ENCODE data around the gene RAP1A. TPM values are rescaled to one million over a fixed set of nuclear protein-coding genes. Genes with fewer than 3 reads are reported as not detected.

The RAP1A gene
- total RNA-seq, 1 experiment from 2014 or later, result 20.6 TPM

DNA sequence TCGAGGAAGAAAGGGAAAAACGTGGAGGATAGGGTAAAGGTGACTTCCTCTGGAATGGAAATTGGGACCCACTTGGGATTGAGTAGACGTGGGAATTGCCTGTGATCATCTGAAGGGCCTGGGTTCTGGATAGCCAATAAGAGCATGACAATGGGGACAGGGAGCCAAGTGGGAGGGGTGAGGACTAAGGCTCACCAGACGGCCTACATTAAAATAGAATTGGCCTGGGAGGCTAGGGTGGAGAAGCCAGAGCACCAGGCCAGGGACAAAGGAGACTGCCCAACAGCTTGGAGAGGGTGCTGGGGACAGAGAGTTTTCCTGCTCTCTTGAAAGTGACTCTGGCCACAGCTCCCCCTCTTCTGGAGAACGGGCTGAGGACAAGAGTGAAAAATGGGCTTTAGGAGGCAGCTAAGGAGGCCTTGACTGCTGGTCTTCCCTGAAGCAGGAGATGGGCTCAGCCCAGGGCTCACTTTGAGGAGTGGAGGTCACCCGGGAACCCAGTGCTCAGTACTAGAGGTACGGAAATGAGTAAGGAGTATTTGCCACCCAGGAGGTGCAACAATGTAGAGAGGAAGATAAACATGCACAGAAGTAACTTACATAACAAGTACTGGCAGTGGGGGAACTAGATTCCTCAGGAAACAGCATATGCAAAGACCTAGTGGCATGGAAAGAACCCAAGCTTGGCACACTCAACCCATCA lies 100.8 kb downstream of the RAP1A start:
- DNase-seq, result no peak
- Histone ChIP-seq H3K36me3 (replicated peaks; ENCODE audit: control insufficient read depth, insufficient read depth, low read length) (no peaks in the 10 kb centered on the region; the same call in 1 of the 2 replicates), H3K4me3 (ENCODE audit: insufficient read depth, low read depth, low read length) (no peak overlapping the region), H3K27me3 (ENCODE audit: control insufficient read depth, insufficient read depth, low read length) (no peaks in the 10 kb centered on the region)

DNA sequence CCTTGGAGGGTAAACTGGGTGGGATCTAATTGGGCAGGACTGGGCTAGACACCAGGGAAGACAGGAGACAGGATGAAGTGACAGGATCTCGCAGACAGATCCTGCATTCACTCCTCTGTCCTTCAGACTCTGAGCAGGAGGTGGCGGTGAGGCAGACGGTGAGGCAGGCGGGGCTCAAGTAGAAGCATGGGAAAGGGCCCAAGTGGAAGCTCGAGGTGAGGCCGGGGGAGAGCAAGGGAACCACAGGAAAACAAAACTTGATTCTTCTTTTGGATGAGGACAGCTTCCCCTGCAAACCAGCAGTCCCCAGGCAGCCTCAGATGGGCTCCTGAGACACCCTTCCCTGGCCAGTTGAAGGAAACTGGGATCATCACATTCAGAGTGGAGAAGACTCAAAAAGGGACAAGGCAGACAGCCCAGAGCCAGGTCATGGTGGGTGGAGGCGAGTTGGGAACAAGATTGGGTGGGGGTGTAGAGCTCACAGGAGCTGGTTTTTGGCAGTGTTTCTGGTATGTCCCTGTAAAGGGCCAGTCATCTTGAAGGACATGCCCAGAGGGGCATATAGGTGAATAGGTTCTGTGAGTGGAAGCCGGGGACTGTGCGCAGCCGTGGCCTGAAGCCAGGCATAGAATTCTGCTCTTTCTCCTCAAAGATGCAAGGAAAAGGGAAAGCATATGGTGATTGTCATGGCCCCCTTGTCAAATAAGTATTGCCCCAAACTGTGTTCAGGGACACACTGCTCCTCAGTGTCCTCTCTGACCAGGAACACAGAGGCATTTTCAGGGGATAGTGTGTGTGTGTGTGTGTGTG lies 101.6 kb downstream of the RAP1A start:
- Histone ChIP-seq H3K36me3 (replicated peaks; ENCODE audit: control insufficient read depth, insufficient read depth, low read length) (no peaks in the 10 kb centered on the region; the same call in 1 of the 2 replicates), H3K27me3 (ENCODE audit: control insufficient read depth, insufficient read depth, low read length) (no peaks in the 10 kb centered on the region), H3K4me3 (ENCODE audit: insufficient read depth, low read depth, low read length) (no peak overlapping the region)
- DNase-seq, result no peak

DNA sequence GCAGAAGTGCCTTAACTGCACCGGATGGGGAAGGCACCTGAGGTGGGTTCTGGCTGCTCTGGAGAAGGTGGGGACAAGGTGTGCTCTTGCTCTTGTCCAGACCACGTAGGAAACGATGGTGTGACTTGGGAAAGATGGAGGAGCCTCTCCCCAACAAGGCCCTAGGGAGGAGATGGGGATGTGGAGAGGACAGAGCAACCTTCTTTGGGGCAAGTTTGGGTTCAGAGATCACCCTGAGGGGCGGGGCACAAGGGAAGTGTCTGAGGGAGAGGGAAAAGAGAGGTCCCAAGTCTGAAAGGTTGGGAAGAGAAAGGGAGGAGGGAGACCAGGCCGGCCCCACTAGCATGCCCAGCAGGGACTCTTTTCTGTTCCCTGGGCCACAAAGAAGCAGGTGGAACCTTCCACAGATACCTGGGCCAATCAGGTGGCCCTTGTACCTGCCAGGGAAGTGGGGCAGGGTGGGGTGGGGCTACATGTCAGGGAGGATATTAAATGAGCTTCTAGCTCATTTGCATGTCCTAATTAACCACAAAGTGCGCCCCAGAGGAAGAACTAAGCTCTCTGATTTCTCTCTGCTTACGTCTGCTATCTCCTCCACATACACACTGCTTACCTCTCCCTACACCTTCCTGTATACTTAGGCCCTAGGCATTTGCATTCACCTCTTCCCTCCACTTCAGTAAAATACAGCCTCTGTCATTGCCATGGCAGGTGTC lies 103.7 kb downstream of the RAP1A start:
- no peak for DNase-seq
- H3K4me3 ChIP-seq (ENCODE audit: insufficient read depth, low read depth, low read length), result no peak overlapping the region
- H3K36me3 ChIP-seq (replicated peaks; ENCODE audit: control insufficient read depth, insufficient read depth, low read length), result no peaks in the 10 kb centered on the region

DNA sequence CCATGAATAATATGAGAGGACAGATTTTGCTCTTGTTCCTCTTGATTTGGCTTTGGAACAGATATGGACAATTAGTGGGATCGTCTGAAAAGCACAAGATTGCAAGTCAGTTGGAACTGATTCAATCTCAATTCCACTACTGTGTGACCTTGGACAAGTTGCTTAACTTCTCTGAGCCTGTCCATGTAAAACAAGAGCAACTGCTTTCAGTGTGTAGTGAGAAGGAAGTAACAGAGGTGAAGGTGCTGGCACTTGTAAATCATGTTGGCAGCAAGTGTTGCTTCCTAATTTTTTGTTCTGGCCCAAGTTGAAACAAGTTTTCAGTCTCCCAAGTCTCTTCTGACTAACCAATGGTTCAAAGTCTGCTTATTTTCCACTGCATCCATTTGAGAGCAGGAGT lies 104.3 kb downstream of the RAP1A start:
- DNase-seq, result no peak
- no peaks in the 10 kb centered on the region for H3K27me3 ChIP-seq (ENCODE audit: control insufficient read depth, insufficient read depth, low read length)
- H3K36me3 ChIP-seq (replicated peaks; ENCODE audit: control insufficient read depth, insufficient read depth, low read length), result no peaks in the 10 kb centered on the region; the same call in 1 of the 2 replicates
- H3K4me3 ChIP-seq (ENCODE audit: insufficient read depth, low read depth, low read length), result no peak overlapping the region

More for the DNA sequence above, 103.7 kb downstream of the RAP1A start:
- no peaks in the 10 kb centered on the region for H3K27me3 ChIP-seq (ENCODE audit: control insufficient read depth, insufficient read depth, low read length)

DNA sequence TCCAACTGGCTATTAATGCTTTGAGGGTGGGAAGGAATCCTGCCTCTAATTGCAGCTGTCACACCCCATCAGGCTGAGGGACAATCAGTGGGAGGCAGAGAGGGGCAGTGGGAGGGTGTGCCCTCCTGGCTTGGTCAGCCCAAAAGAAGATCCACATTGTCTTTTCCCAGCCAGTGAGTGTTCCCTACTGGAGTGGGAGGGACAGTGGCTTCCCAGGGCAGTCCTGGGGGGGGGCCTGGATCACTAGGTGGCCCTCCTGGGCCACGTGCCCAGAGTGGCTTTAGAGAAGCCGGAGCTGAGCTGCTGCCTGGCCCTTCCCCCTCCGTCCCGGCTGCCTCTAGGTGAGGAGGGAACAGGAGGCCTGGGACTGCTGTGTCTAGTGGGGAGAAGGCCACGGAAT lies 105.6 kb downstream of the RAP1A start:
- no peak overlapping the region for H3K4me3 ChIP-seq (ENCODE audit: insufficient read depth, low read depth, low read length)
- peak; percentile 61 for DNase-seq
- no peaks in the 10 kb centered on the region; the same call in 1 of the 2 replicates for H3K36me3 ChIP-seq (replicated peaks; ENCODE audit: control insufficient read depth, insufficient read depth, low read length)
- no peaks in the 10 kb centered on the region for H3K27me3 ChIP-seq (ENCODE audit: control insufficient read depth, insufficient read depth, low read length)

DNA sequence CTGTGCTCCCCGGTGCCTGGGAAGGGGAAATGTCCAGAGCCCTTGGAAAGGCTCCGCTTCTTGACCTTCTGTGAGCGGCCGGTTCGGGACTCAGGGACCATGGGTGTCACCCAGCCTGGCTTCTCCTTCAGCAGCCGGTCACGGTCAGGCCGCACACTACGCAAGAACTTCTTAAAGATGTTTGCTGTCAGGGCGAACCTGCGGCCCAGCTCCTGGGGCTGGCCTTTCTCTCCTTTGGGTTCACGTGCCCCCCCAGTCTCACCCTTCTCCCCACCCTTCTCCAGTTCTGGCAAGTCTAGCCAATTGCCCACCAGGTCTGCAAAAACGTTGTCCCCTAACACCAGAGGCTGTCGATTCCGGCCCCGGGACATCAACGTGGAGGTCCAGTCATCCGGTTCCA lies 107.5 kb downstream of the RAP1A start:
- H3K27me3 ChIP-seq (ENCODE audit: control insufficient read depth, insufficient read depth, low read length), result no peaks in the 10 kb centered on the region
- no peaks in the 10 kb centered on the region; the same call in 1 of the 2 replicates for H3K36me3 ChIP-seq (replicated peaks; ENCODE audit: control insufficient read depth, insufficient read depth, low read length)
- DNase-seq, result peak; percentile 14
- H3K4me3 ChIP-seq (ENCODE audit: insufficient read depth, low read depth, low read length), result no peak overlapping the region

DNA sequence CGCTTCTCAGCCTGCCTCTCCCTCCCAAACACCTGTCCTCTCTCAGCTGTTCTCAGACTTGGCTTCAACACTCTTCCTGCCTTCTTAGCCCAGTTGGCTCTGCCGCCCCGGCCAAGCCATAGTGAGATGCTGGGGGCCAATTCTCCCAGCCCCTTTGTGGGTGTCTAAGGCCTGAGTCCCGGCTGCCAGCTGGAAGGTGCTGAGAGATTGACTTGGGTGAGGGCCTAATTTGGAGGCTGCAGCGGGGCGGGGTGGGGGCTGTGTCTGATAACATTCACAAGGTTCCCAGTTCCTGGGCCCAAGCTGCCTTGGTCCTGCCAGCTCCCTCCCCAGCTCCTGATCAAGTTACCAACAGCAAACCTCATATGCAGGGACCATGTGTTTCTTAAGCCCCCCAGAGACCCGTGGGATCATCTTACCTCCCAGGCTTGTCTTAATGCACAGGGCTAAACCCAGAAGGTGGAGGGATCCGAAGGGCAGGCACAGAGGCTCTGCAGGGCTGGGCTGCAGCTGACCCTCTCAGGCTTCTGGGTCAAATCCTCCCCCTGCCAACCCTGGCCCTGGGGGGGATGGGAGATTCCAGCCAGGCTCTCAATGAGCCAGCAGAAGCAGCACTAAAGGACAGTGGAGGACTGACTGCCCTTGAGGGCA lies 109.8 kb downstream of the RAP1A start:
- DNase-seq, result peak; percentile 48
- no peak overlapping the region for H3K4me3 ChIP-seq (ENCODE audit: insufficient read depth, low read depth, low read length)
- H3K36me3 ChIP-seq (replicated peaks; ENCODE audit: control insufficient read depth, insufficient read depth, low read length), result no peaks in the 10 kb centered on the region; the same call in 1 of the 2 replicates
- no peaks in the 10 kb centered on the region; the same call in 1 of the 2 replicates for H3K27me3 ChIP-seq (ENCODE audit: control insufficient read depth, insufficient read depth, low read length)

DNA sequence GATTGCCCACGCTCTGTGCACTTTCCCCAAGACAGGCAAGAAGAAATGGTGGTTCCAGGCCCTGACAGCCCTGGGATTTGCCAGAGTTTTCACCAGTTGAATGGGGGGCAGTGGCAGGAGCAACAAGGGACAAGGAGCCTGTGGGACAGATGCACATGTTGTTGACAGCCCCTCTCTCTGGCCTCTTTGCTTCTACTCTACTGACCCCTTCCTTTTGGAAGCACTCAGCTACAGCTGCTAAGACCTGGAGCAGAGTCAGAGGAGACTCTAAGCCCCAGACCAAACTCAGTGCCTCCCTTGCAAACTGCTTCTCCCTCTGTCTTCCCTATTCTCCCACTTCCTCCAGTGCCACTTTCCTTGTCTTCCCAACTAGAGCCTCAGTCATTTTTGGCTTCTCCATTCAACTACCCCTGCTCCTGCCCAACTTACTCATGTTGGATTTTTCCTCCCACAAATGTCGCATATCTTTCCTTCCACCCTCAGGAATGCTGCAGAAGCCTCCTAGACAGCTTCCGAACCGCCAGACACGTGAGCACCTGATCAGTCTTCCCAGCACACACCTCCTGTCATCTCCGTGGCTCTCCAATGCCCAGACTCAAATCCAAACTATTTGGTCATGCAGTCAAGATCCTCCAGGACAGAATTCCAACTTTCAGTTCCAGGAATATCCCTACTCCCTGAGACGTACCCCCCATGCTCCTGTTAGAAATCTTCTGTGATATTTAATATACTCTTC lies 110.5 kb downstream of the RAP1A start:
- H3K27me3 ChIP-seq (ENCODE audit: control insufficient read depth, insufficient read depth, low read length), result no peaks in the 10 kb centered on the region; the same call in 1 of the 2 replicates
- H3K36me3 ChIP-seq (replicated peaks; ENCODE audit: control insufficient read depth, insufficient read depth, low read length), result no peaks in the 10 kb centered on the region; the same call in 1 of the 2 replicates
- H3K4me3 ChIP-seq (ENCODE audit: insufficient read depth, low read depth, low read length), result no peak overlapping the region
- peak; percentile 7 for DNase-seq

DNA sequence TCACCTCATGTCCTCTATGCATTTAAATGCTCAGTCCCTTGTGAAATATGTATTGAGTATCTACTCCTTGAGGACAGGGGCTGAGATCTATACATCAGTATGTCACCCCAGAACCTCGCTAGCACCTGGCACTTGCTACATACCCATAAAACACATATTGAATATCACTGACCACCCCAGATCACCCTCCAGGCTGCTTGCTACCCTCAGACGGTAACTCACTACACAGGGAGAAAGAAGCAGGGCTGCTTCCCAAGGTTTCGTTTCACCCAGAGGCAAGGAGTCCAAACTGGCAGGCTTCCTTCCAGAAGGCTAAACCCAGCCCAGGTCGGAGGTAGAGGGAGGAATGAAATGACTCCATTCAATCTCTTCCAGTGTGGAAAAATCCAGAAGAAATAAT lies 111.1 kb downstream of the RAP1A start:
- Histone ChIP-seq H3K36me3 (replicated peaks; ENCODE audit: control insufficient read depth, insufficient read depth, low read length) (no peaks in the 10 kb centered on the region; the same call in 1 of the 2 replicates), H3K4me3 (ENCODE audit: insufficient read depth, low read depth, low read length) (no peak overlapping the region), H3K27me3 (ENCODE audit: control insufficient read depth, insufficient read depth, low read length) (no peaks in the 10 kb centered on the region; the same call in 1 of the 2 replicates)
- peak; percentile 4 for DNase-seq

DNA sequence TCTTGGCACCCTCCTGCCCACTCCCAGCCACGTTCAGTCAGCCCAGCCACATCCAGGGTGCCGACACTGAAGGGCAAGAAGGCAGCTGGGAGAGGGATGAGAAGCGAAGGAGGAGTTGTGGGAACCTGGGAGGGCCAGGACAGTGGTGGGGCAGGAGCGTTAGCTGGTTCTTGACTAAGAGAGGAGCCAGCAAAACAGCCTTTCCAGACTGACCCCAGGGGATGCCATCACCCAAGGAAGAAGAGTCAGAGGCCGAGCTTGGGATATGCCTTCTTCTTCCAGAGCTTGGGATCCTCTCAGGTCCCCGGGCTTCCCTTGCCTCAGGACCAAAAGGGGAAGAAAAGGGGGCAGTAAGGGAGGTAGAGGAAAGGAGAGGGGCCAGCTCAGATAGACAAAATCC lies 112.4 kb downstream of the RAP1A start:
- no peaks in the 10 kb centered on the region; the same call in 1 of the 2 replicates for H3K36me3 ChIP-seq (replicated peaks; ENCODE audit: control insufficient read depth, insufficient read depth, low read length)
- H3K27me3 ChIP-seq (ENCODE audit: control insufficient read depth, insufficient read depth, low read length), result peaks cover 3% of the 10 kb centered on the region; the same call in 1 of the 2 replicates
- peak; percentile 11 for DNase-seq
- no peak overlapping the region for H3K4me3 ChIP-seq (ENCODE audit: insufficient read depth, low read depth, low read length)

DNA sequence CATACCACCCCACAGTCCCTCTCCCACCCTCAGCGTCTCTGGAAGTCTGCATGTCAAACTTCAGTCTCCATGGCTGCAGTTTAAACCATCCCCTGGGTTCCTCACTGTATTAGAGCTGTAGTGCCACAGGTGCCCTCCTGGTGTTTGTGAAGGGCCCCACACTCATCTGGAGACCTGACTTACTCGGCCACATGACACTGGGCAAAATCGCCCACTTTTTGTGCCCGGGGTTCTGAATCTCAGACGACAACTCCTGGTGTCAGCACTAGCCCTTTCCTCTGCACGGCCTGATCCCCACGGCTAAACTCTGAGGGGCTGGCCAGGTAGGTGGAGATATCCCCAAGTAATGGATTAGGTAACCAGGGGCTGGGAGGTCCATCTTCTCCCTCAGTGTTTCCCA lies 113.1 kb downstream of the RAP1A start:
- no peak overlapping the region for H3K4me3 ChIP-seq (ENCODE audit: insufficient read depth, low read depth, low read length)
- H3K27me3 ChIP-seq (ENCODE audit: control insufficient read depth, insufficient read depth, low read length), result peaks cover 8% of the 10 kb centered on the region; the same call in 1 of the 2 replicates
- no peaks in the 10 kb centered on the region; the same call in 1 of the 2 replicates for H3K36me3 ChIP-seq (replicated peaks; ENCODE audit: control insufficient read depth, insufficient read depth, low read length)
- peak; percentile 6 for DNase-seq

DNA sequence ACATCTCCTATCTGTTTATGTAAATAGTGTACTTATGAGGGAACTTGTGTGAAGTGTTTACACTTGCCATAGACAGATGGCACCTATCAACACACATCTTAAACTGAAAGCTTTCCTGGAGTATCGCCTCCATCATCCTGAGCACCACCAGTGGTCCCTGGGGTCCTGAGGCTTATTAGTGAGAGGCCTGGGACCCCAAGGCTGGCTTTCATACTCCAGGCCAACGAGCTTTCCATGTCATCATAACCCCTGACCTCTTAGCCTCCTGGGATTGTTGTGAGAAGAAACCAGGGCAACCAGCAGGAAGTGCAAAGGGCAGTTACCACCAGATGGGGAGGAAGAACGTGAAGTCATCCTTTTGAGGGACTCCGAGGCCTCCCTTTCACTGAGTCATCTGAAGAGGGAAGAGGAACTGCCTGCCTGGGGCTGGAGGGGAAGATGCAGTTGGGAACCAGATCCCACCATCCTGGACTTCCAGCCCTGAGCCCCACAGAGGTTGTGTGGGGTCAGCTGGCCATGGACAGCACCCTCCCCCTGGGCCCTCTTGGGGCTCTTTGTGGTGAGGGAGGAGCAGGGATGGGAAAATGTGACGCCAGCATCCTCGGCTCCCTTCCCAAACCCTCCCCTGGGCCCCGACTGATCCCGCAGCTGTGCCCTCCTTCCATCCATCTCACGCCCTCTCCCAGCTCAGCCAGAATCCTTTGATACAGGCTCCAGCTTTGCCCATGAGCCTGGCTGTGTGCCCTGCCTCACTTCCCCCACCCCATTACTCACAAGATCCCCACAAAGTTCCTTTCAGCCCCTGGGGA lies 113.8 kb downstream of the RAP1A start:
- DNase-seq, result peak; percentile 2
- Histone ChIP-seq H3K4me3 (ENCODE audit: insufficient read depth, low read depth, low read length) (no peak overlapping the region), H3K27me3 (ENCODE audit: control insufficient read depth, insufficient read depth, low read length) (peaks cover 13% of the 10 kb centered on the region; the same call in 1 of the 2 replicates), H3K36me3 (replicated peaks; ENCODE audit: control insufficient read depth, insufficient read depth, low read length) (no peaks in the 10 kb centered on the region; the same call in 1 of the 2 replicates)

DNA sequence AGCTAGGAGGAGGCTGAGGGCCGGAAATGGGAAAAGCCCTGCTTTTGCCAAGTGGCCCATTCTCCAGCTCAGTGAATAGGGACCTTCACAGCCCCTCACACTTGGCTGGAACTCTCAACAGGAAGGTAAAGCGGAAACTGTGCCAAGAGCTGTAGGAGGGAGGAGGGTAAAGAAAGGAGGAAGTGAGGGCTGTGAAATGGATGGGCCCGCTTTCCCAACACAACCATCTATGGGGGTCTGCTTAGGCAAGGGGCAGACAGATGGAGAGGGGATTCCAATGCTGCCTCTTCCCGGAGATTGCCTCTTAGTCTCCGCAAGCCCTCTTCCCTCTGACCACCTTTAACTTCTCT lies 114.4 kb downstream of the RAP1A start:
- Histone ChIP-seq H3K36me3 (replicated peaks; ENCODE audit: control insufficient read depth, insufficient read depth, low read length) (no peaks in the 10 kb centered on the region; the same call in 1 of the 2 replicates), H3K4me3 (ENCODE audit: insufficient read depth, low read depth, low read length) (no peak overlapping the region), H3K27me3 (ENCODE audit: control insufficient read depth, insufficient read depth, low read length) (peaks cover 17% of the 10 kb centered on the region; the same call in 1 of the 2 replicates)
- no peak for DNase-seq

All from H7 (cell line).